HepG2 (cell line): ENCODE data around the gene VANGL2. TPM values are rescaled to one million over a fixed set of nuclear protein-coding genes. Genes with fewer than 3 reads are reported as not detected.

ENCODE experiments used
- ATAC-seq: fragments of 200-7000 bp; cut with Tn5 transposase; 3 replicates; pipeline ENCODE4 v1.9.1; 2020; ENCODE audit warnings: mild to moderate bottlenecking, moderate library complexity
- BruUV-seq: library from RNA; stranded (reverse); fragments of 400-500 nt; replicated peaks from 2 replicates; lab custom pipeline; 2021; lab: Mats Ljungman, UMichigan
- CTCF ChIA-PET: fragments of 300-600 bp; formaldehyde crosslinking; extraction: SDS; loops from one replicate; lab custom pipeline; 2021; ENCODE audit warnings: low total read pairs, inconsistent platforms, low intra/inter-chr PET ratio; lab: Yijun Ruan, JAX
- POLR2A ChIA-PET: fragments of 350-600 bp; sonication (Branson Sonifier 250); formaldehyde crosslinking; loops from one replicate; lab custom pipeline; 2020; ENCODE audit warnings: antibody characterized with exemption, inconsistent platforms; lab: Yijun Ruan, JAX
- DNase-seq: peaks from one replicate; pipeline ENCODE4 v3.0.0-alpha.2; 2015; ENCODE audit warnings: low spot score
- FAIRE-seq: peaks from 3 replicates; lab custom pipeline; 2011; peaks lifted over from hg19 to GRCh38; lab: Jason Lieb, UNC
- H2AFZ ChIP-seq: one replicate; pipeline ENCODE4 v1.6.1; 2011; ENCODE audit warnings: low read length, inconsistent platforms
- H3K27ac ChIP-seq: fragments of 300-600 bp; 3 replicates; pipeline ENCODE4 v1.8.0; 2011; ENCODE audit warnings: mixed run types, mild to moderate bottlenecking, mixed read lengths, low read length, inconsistent platforms; ENCODE audit not compliant: insufficient read depth; ENCODE audit errors: extremely low read length
- H3K27me3 ChIP-seq, 2 experiments: fragments of 200-600 bp in 1 of 2; 2 replicates in 1 of 2; 3 replicates in 1 of 2; pipeline versions ENCODE4 v1.6.0 to v1.8.0; 2011; ENCODE audit warnings: low read length in 2 of 2, mild to moderate bottlenecking in 2 of 2, moderate library complexity in 2 of 2, inconsistent platforms in 1 of 2; ENCODE audit not compliant: insufficient read depth in 2 of 2, control insufficient read depth in 1 of 2
- H3K36me3 ChIP-seq, 2 experiments: fragments of 200-600 bp in 1 of 2; replicated peaks in 1 of 2; 2 replicates in 1 of 2; 3 replicates in 1 of 2; pipeline versions ENCODE4 v1.5.1 to v1.8.0; 2011; ENCODE audit warnings: low read length in 2 of 2, inconsistent platforms in 1 of 2; ENCODE audit not compliant: insufficient read depth in 2 of 2, control insufficient read depth in 1 of 2
- H3K4me1 ChIP-seq: 2 replicates; pipeline ENCODE4 v1.5.1; 2012; ENCODE audit warnings: low read length, inconsistent platforms; ENCODE audit not compliant: insufficient read depth
- H3K4me2 ChIP-seq: 2 replicates; pipeline ENCODE4 v1.6.0; 2011; ENCODE audit warnings: low read depth, low read length, inconsistent platforms
- H3K4me3 ChIP-seq, 3 experiments: fragments of 200-600 bp in 1 of 3; sonication (generic), shearing (Covaris generic) in 1 of 3; replicated peaks in 1 of 3; 2 replicates each; pipeline ENCODE4 v1.5.1; 2011 to 2016; ENCODE audit warnings: low read length in 3 of 3, inconsistent platforms in 2 of 3, low read depth in 2 of 3, mild to moderate bottlenecking in 2 of 3, control low read depth in 1 of 3, mixed read lengths in 1 of 3; ENCODE audit not compliant: insufficient read depth in 1 of 3
- H3K79me2 ChIP-seq: one replicate; pipeline ENCODE4 v1.6.1; 2011; ENCODE audit warnings: low read length, inconsistent platforms; ENCODE audit not compliant: insufficient read depth
- H3K9ac ChIP-seq: 2 replicates; pipeline ENCODE4 v1.6.0; 2011; ENCODE audit warnings: mild to moderate bottlenecking, low read depth, low read length, inconsistent platforms; ENCODE audit not compliant: insufficient read depth
- H3K9me3 ChIP-seq: 2 replicates; pipeline ENCODE4 v1.5.1; 2012; ENCODE audit warnings: mild to moderate bottlenecking, low read length
- H4K20me1 ChIP-seq: 2 replicates; pipeline ENCODE4 v1.6.0; 2011; ENCODE audit warnings: inconsistent platforms, mild to moderate bottlenecking, low read length, moderate library complexity; ENCODE audit not compliant: insufficient read depth
- ADNP ChIP-seq: sonication (generic); formaldehyde crosslinking; IDR thresholded peaks from 2 replicates; pipeline ENCODE4 v1.4.0; 2020; ENCODE audit warnings: missing genetic modification reagents
- ATF7 ChIP-seq, 2 experiments: fragments of 450-650 bp in 1 of 2; sonication (generic) in 1 of 2; formaldehyde crosslinking in 1 of 2; IDR thresholded peaks; 2 replicates each; pipeline versions ENCODE4 v1.4.0 to v1.6.1; 2016 to 2020; ENCODE audit warnings: antibody characterized with exemption in 1 of 2, mild to moderate bottlenecking in 1 of 2, missing genetic modification reagents in 1 of 2
- FUBP1 ChIP-seq: sonication (generic); formaldehyde crosslinking; IDR thresholded peaks from 2 replicates; pipeline ENCODE4 v1.5.1; 2020; ENCODE audit warnings: missing genetic modification reagents, mild to moderate bottlenecking, borderline replicate concordance
- MAX ChIP-seq: IDR thresholded peaks from 2 replicates; pipeline ENCODE4 v1.6.1; 2012; ENCODE audit warnings: inconsistent platforms
- MED13 ChIP-seq: sonication (generic); formaldehyde crosslinking; IDR thresholded peaks from 2 replicates; pipeline ENCODE4 v1.5.0; 2020; ENCODE audit warnings: missing genetic modification reagents
- NPAS2 ChIP-seq: sonication (generic); formaldehyde crosslinking; IDR thresholded peaks from 2 replicates; pipeline ENCODE4 v1.8.0; 2022; ENCODE audit warnings: mild to moderate bottlenecking, missing genetic modification reagents, borderline replicate concordance
- TERF1 ChIP-seq: sonication (generic); formaldehyde crosslinking; IDR thresholded peaks from 2 replicates; pipeline ENCODE4 v1.8.0; 2022; ENCODE audit warnings: mild to moderate bottlenecking, missing genetic modification reagents, moderate library complexity
- ZKSCAN5 ChIP-seq: sonication (generic); formaldehyde crosslinking; IDR thresholded peaks from 2 replicates; pipeline ENCODE4 v1.5.1; 2020; ENCODE audit warnings: mild to moderate bottlenecking, missing genetic modification reagents
- ZMAT5 ChIP-seq: sonication (generic); formaldehyde crosslinking; IDR thresholded peaks from 2 replicates; pipeline ENCODE4 v1.5.0; 2020; ENCODE audit warnings: mild to moderate bottlenecking, low read depth, missing genetic modification reagents, borderline replicate concordance
- WGBS: methylation state at CpG from one replicate; pipeline ENCODE4 v1.1.6; 2017; ENCODE audit warnings: low lambda C conversion rate; 5-methylcytosine and 5-hydroxymethylcytosine counted together
- in situ Hi-C: cut with HindIII; loops from 2 replicates; pipeline ENCODE4 v1.10.0; 2017; ENCODE audit warnings: low pct_unique_long_range_greater_than_20kb; ENCODE audit not compliant: extremely low pct_ligation_motif_present
- intact Hi-C: fragments of 100-400 bp; cut with micrococcal nuclease; formaldehyde crosslinking; loops from one replicate; pipeline ENCODE4 v1.10.0; 2022; ENCODE audit not compliant: unreplicated experiment
- polyA plus RNA-seq, 8 experiments: library from polyadenylated mRNA; depleted of rRNA in 3 of 8; stranded (reverse) in 7 of 8; unstranded in 1 of 8; fragments of >200 nt; fragmentation: Illumina TruSeq in 4 of 8; extraction: Trizol in 4 of 8; gene quantifications; 2 replicates each; pipeline versions ENCODE4 v1.2.1 to v1.2.3, GENCODE V29; 2011 to 2016; ENCODE audit warnings: low read depth in 4 of 8, missing spikeins in 1 of 8, mixed read lengths in 1 of 8; ENCODE audit not compliant: insufficient read depth in 1 of 8
- total RNA-seq, 5 experiments: library from RNA; depleted of rRNA; stranded (reverse); fragments of >200 nt; fragmentation: Illumina TruSeq; extraction: Trizol; gene quantifications; 2 replicates each; pipeline ENCODE4 v1.2.3, GENCODE V29; 2016; ENCODE audit warnings: low read depth in 1 of 5

Gene VANGL2
- total and polyA plus RNA-seq, 2 of the 13 experiments (the other 11 are each of a cell fraction or from before 2014, with no cell fraction given), result 0.09 TPM; not detected in 1

- H3K9ac ChIP-seq, result no peak overlapping the region
- H3K4me2 ChIP-seq, result no peak overlapping the region
- no peak overlapping the region for H3K4me3 ChIP-seq
- no TSS peak for BruUV-seq
- H4K20me1 ChIP-seq, result no peaks in the 10 kb centered on the region
- ChIA-PET POLR2A (no interaction called here), CTCF (no interaction called here)
- in situ Hi-C loops (no loop called here), intact Hi-C loops (no loop called here)
- H3K27me3 ChIP-seq, result peaks cover 3 to 33% of the 10 kb centered on the region in 2 experiments; a peak in 4 of 5 replicates
- no peaks in the 10 kb centered on the region for H3K79me2 ChIP-seq
- 54% methylated on average over 18 of the region's 29 CpGs for WGBS
- FAIRE-seq, result no peak
- no peaks in the 10 kb centered on the region for H3K36me3 ChIP-seq
- DNase-seq, result no peak
- no peak for ATAC-seq
- TF ChIP-seq ZMAT5 (CRISPR knock-in tag) (no peak), MED13 (CRISPR knock-in tag) (no peak), FUBP1 (CRISPR knock-in tag) (no peak), NPAS2 (no peak), MAX (no peak), ZKSCAN5 (CRISPR knock-in tag) (no peak), ATF7 (IDR thresholded peaks at IDR 0.05) (no peak), ATF7 (CRISPR knock-in tag; IDR thresholded peaks at IDR 0.05) (no peak), TERF1 (CRISPR knock-in tag) (no peak), ADNP (CRISPR knock-in tag) (no peak)
- no peaks in the 10 kb centered on the region for H3K4me1 ChIP-seq
- no peak overlapping the region for H3K27ac ChIP-seq
- H3K9me3 ChIP-seq, result no peaks in the 10 kb centered on the region
- H2AFZ ChIP-seq, result no peak overlapping the region
Measured at GRCh38 chr1:160415696-160416290, 15.4 kb downstream of the VANGL2 start.
